Ramos (cell line): Measurements from ENCODE around the gene KRTAP10-9.
"Not testable (repeated sequence)": the region's sequence is repeated elsewhere in the genome, so short reads cannot be mapped to it uniquely, and the experiment has no call there.

ENCODE experiments used
- in situ Hi-C: fragments of 300-500 bp; cut with MboI; formaldehyde crosslinking; loops from one replicate; pipeline ENCODE4 v1.14.3; 2022; ENCODE audit warnings: low sequenced_read_pairs; ENCODE audit not compliant: unreplicated experiment

The KRTAP10-9 gene

DNA sequence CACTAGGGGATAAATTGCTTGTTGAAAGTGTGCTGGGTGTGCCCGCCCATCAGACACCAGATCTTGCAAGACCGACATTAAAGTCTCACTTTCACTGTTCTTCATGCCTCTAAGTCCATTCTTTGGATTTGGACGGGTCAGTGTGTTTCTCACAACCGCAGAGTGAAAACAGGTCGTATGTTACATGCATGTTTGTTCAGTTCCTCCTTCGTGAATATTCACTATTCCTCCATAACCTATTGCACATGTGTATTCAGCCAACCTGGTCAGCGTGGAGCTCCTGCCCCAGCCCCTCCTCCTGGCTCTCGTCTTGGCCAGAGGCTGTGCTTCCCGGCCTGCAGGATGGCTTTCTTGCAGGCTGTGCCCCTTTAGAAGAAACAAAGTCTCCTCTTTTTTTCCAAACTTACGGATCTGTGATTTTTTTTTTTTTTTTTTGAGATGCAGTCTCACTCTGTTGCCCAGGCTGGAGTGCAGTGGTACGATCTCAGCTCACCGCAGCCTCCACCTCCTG lies 32.4 kb upstream of the KRTAP10-9 start:
- in situ Hi-C loops: no loop called here

DNA sequence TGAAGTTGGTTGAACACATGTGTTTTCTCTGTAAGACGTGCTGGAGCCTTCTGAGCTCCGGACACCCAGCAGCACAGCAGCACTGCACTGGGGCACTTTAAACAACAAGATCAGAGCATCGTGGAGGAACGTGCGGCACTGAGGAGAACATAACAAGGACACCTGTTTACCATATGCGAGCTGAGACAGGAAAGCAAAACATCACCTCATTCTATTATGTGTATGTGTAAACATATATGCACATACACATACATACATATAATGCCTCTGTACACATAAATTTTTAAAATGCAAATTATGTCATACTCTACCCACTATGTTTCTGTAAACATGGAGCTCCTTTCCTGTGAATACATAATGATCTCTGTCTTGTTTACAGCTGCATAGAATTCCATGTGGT lies 31.4 kb upstream of the KRTAP10-9 start:
- in situ Hi-C loops: no loop called here

DNA sequence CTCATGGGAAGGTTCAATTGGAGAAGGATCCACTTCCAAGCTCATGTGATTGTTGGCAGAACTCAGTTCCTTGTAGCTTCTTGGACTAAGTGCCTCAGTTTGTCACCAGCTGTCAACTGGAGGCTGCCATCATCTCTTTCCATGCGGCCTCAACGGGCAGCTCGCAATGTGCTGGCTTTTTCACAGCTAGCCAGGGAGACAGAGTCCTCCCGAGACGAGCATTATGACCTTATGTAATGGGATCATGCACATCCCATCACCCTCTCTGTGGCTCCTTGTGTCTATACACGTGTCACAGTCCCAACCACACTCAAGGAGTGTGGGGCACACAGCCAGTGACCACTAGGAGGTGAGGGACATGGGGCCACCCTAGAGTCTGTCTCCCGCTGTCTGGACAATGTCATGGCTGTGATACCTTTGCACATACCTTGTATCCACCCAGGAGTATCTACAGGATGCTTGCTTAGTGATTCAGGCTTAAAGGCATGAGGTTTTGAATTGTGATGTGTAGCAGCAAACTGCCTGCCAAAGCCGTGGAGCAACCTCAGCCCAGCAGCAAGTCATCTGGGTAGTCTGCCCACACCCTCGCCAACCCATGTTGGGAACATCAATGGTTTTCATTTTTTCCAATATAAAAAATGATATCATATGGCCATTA lies 30.7 kb upstream of the KRTAP10-9 start:
- in situ Hi-C loops: no loop called here

DNA sequence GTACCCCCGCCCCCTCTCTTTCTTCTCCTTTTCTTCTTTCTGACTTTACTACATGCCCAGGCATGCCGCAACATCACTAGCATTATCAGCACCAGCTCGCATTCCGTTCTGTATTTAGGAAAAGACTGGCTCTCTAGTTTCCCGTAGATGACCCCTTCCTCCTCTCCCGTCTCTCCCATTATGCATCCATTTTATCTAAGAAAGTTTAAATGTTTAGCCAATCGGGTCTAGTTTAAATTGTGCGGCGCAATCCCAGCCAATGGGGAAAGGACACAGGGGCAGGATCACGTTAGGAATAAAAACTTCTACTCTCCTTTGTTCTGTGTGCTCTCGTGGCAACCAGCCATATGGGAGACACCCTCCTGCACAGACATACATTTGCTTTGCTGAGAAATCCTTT lies 28.8 kb upstream of the KRTAP10-9 start:
- in situ Hi-C loops: no loop called here

DNA sequence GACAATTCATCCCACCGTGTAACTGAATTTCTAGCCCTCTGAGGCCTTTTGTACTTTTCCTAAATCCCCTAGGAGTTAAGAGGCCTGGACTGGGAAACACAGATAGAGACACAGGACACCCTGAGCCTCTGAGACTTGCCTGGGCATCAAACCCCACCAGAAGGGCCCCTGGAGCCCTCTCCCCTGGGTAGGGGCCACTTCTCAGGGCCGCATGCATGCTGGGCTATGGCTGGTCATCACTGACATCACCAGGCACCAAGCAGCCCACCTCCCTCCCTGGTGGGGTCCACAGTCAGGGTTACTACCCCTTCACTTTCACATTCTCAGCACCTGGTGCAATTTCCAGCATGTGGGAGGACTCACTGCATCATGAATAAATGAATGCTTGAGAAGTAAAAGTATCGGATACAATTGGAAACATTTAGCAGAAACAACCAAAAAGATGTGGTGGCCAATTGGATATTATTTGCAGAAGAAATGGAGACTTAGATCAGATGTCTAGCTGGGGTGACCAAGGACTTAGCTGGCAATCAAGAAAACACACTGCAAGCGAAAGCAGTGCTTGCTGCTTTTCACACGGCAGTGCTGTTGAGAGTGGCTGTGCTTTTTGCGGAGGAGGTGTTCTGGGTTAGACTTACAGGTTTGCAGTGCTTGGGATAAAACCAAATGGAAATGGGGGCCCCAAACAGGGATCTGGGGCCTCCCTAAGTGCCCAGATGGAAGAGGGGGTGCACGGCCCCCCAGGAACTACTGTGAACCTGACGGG lies 27.4 kb upstream of the KRTAP10-9 start:
- in situ Hi-C loops: no loop called here

DNA sequence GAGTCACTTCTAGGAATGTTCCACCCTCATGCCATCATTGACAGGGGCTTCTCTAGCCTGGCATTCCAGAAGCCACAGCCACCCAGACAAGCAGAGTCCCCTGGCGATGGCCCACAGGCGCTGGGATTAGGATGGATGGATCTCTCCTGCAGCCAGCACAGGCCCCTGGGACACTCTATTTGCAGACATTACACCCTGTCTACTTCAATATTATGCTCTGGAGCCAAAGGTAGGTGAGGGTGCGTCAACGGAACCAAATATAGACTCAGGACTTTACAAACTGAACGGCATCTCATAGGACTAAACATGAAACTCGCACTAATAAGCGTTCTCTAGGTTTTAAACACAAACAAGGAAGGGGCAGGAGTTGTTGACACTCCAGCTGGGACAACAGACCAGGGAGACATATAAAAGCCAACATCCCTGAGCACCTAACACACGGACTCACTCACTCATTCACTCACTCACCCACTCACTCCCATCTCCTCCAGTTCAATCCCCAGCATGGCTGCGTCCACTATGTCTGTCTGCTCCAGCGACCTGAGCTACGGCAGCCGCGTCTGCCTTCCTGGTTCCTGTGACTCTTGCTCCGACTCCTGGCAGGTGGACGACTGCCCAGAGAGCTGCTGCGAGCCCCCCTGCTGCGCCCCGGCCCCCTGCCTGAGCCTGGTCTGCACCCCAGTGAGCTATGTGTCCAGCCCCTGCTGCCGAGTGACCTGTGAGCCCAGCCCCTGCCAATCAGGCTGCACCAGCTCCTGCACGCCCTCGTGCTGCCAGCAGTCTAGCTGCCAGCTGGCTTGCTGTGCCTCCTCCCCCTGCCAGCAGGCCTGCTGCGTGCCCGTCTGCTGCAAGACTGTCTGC lies 26.5 kb upstream of the KRTAP10-9 start, which contains the start of gene KRTAP10-7:
Gene KRTAP10-7, plus strand, starts transcription at position 480 of the 861 bp plus-strand sequence. Its CDS starts 25 bp downstream, at position 505.
- in situ Hi-C loops: not testable (repeated sequence)

DNA sequence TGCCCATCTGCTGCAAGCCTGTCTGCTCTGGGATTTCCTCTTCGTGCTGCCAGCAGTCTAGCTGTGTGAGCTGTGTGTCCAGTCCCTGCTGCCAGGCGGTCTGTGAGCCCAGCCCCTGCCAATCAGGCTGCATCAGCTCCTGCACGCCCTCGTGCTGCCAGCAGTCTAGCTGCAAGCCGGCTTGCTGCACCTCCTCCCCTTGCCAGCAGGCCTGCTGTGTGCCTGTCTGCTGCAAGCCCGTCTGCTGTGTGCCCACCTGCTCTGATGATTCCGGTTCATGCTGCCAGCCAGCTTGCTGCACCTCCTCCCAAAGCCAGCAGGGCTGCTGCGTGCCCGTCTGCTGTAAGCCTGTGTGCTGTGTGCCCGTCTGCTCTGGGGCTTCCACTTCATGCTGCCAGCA lies 25.8 kb upstream of the KRTAP10-9 start:
- in situ Hi-C loops: not testable (repeated sequence)

DNA sequence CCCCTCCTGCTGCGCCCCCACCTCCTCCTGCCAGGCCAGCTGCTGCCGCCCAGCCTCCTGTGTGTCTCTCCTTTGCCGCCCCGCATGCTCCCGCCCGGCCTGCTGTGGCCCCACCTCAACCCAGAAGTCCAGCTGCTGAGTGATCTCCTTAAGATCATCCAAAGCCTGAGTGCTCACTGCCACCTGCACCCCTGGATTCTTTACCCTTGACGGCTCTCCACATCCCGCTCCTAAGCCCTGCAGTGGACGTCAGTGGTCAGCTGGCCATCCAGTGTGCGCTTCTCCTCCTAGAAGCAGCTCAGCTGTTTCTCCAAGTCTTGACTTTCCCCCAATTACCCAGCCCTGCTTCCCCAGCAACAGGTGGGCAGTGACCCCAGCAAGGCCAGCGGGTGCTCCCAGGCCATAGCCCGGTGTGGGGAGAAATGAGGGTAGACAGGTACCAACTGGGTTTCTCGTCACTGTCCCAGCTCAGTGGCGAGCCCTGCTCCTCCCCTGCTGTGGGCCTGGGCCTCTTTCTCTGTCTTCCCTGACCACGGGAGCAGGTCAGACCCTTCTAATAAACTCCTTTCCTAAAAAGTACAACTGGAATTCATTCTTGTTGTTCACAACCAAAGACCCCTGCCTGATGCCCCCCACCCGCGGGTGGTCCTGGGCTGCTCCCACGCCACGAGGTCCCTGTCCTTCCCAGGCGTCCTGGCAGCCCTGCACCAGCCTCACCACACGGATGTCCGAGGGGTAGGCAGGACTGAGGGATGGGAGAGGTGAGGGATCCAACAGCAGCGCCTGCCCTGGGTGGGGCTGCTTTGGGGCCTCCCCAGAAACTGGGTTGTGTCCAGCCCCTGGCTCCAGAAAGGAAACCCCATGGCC lies 25.1 kb upstream of the KRTAP10-9 start:
- in situ Hi-C loops: no loop called here

DNA sequence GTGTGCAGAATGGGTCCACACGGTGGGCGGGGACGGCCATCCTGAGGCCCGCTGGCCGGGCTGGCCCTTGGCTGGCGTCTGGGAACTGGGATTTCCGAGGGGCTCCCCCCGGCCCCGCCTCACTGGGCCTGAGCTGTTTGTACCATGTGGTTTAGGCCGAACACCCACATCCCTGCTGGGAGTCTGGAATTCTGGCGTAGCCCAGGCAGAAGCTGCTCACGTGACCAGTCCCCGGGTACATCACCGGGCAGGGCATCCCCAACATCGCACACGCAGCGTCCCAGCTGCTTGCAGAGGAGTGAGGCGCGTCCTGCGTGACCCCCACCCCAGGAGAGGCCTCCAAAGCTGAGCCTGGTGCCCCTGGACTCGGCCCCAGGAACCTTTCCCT lies 24.4 kb upstream of the KRTAP10-9 start:
- in situ Hi-C loops: no loop called here

DNA sequence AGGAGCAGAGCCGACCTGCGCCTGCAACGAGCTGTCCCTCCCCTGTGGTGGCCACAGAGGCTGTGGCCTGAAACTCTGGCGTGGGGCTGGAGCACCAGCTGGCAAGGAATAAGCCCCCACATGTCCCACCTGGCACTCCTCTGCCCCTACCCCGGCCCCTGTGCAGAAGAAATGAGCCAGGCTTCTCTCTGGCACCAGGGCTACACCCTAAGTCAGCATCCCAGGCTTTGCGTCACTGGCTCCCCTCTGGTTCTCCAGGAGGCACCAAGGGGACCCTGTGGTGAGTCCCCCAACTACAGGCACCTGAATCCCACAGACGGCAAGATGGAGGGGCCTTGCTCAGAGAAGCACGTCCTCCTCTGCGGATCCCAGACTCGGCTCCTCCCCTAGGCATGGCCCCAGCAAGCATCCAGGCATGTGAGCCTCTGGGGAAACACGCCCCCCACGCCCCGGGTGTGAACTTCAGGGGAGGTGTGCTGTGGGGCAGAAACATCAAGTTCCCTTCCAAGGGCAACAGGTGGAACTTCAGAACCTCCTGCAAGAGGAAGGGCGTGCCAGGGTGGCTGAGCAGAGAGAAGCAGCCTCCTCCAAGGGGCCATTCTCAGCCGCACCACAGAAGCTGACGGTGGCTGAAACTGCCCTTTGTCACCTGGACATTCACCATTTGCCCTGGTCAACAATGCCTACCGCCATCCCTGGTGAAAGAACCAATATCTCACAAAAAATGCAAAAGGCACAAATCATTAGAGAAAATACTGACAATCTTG lies 23.6 kb upstream of the KRTAP10-9 start:
- in situ Hi-C loops: no loop called here

DNA sequence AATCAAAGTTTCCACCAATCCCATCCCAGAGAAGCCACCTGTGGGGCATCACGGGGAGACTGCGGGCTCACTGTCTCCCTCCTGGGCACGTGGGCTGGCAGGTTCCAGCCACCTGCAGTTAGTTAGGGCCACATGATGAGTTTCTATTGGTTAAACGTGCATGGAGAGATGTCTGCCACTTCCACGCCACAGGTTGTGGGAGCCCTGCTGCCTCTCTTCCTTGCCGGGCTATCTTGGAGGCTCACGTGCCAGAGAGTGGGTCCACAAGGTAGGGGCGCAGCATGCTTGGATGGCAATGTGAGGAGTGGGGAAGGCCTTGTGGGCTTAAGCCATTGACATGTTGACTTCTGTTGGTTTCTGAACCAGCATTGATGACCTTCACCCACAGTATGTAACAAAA lies 23.0 kb upstream of the KRTAP10-9 start:
- in situ Hi-C loops: no loop called here

DNA sequence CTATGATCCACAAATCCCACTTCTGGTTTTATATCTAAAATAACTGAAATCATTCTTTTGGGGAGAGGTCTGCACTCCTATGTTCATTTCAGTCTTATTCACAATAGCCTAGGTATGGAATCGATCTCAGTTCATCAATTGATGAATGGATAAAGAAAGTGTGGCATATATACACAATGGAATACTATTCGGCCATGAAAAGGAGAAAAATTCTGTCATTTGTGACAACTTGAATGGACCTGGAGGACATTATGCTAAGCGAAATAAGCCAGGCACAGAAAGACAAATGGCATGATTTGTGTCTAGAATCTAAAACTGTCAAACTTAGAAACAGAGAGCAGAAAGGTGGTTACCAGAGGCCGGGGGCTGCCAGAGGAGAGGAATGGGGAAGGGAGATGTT lies 20.4 kb upstream of the KRTAP10-9 start:
- in situ Hi-C loops: no loop called here

DNA sequence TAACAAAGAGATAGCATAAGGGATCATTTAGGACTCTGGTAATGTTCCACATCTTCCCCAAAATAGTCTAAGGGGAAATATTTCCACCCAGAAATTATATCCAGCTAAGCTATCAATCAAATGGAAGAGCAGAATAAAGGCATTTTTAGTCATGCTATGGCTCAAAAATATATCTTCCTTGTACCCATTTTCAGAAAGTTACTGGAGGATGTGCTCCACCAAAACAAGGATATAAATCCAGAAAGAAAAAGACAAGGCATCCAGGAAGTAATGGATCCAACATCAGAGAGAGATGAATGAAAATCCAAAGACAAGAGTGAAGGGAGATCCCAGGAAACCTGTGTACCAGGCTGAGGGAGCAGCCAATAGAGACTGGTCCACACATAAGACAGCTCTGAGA lies 17.7 kb upstream of the KRTAP10-9 start:
- in situ Hi-C loops: no loop called here

DNA sequence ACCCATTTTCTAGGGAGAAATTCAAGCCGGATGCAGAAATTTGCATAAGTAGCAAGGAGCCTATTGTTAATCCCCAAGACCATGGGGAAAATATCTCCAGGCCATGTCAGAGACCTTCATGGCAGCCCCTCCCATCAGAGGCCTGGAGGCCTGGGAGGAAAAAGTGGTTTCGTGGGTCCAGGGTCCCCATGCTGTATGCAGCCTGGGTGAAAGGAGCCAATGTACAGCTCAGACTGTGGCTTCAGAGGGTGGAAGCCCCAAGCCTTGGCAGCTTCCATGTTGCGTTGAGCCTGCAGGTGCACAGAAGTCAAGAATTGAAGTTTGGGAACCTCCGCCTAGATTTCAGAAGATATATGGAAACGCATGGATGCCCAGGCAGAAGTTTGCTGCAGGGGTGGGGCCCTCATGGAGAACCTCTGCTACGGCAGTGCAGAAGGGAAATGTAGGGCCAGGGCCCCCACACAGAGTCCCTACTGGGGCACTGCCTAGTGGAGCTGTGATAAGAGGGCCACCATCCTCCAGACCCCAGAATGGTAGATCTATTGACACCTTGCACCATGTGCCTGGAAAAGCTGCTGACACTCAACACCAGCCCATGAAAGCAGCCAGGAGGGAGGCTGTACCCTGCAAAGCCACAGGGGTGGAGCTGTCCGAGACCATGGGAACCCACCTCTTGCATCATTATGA lies 16.6 kb upstream of the KRTAP10-9 start:
- in situ Hi-C loops: not testable (repeated sequence)

DNA sequence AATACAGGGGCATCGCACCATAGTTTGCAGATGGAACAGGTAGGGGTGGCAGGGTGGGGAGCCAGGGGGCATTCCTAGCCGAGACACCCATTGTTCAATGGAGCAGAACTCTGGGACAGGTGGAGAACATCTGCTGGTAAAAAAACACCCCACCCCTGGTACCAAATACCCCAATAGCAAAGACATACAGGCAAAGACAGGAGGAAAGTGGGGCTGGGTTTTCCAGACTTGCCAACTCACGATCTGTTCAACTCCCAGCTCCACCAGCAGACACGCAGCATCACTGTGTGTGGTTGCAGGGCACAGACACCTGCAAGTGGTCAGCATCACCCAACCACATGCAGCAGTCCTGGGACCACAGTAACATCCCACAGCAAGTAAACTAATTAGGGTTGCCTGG lies 15.3 kb upstream of the KRTAP10-9 start:
- in situ Hi-C loops: no loop called here

DNA sequence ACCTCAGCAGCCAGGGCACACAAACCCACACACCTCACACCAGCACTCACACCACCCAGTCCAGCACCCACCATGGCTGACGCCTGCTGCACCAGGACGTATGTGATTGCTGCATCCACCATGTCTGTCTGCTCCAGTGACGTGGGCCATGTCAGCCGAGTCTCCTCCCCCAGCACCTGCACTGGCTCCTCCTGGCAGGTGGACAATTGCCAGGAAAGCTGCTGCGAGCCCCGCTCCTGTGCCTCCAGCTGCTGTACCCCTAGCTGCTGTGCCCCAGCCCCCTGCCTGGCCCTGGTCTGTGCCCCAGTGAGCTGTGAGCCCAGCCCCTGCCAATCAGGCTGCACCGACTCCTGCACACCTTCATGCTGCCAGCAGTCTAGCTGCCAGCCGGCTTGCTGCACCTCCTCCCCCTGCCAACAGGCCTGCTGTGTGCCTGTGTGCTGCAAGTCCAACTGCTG lies 14.8 kb upstream of the KRTAP10-9 start, which contains the start of gene KRTAP10-8:
Gene KRTAP10-8, plus strand, starts transcription at position 51 of the 458 bp plus-strand sequence. Its CDS starts 22 bp downstream, at position 73.
- in situ Hi-C loops: no loop called here

DNA sequence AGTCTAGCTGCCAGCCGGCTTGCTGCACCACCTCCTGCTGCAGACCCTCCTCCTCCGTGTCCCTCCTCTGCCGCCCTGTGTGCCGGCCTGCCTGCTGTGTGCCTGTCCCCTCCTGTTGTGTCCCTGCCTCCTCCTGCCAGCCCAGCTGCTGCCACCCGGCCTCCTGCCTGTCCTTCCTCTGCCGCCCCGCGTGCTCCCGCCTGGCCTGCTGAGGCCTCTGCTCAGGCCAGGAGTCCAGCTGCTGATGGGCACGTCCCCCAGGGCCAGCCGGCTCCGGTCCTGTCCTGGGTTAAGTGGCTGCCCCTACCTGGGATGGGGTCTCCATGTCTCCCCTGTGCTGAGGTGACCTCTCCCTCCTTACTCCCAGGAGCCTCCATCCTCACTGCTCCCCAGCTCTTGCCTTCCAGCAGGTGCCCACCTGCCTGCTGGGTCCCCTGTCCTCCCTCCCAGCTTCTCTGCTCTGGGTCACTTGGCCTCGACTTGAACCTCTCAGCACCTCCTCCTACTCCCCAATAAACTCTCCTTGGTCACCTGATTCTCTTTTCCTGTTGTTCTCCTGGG lies 14.1 kb upstream of the KRTAP10-9 start:
- in situ Hi-C loops: no loop called here
